Aorta (tissue), 5 donors: ENCODE data around the gene ASAP2. TPM values are rescaled to one million over a fixed set of nuclear protein-coding genes. Genes with fewer than 3 reads are reported as not detected.

Experiments used
- ATAC-seq: fragments of 200-7000 bp; cut with Tn5 transposase; one replicate; pipeline ENCODE4 v1.9.1; 2022; ENCODE audit warnings: moderate library complexity; ENCODE audit not compliant: low FRiP score
- DNase-seq, 2 donors: peaks; one replicate each; pipeline ENCODE4 v3.0.0-alpha.2; 2020
- H3K27ac ChIP-seq, 2 donors: one replicate each; pipeline ENCODE4 v1.5.1; 2013; ENCODE audit warnings: low read length in 2 of 2, mild to moderate bottlenecking in 2 of 2, moderate library complexity in 2 of 2, control low read depth in 1 of 2, inconsistent platforms in 1 of 2, low read depth in 1 of 2
- H3K27me3 ChIP-seq, 2 donors: one replicate each; pipeline ENCODE4 v1.6.1; 2013; ENCODE audit warnings: control low read depth in 1 of 2, low read length in 1 of 2, mild to moderate bottlenecking in 1 of 2, moderate library complexity in 1 of 2; ENCODE audit not compliant: insufficient read depth in 2 of 2, control insufficient read depth in 1 of 2
- H3K36me3 ChIP-seq, 2 donors: one replicate each; pipeline ENCODE4 v1.6.1; 2013; ENCODE audit warnings: control low read depth in 1 of 2, low read length in 1 of 2, mild to moderate bottlenecking in 1 of 2; ENCODE audit not compliant: insufficient read depth in 2 of 2, control insufficient read depth in 1 of 2
- H3K4me1 ChIP-seq, 2 donors: one replicate each; pipeline ENCODE4 v1.6.1; 2013; ENCODE audit warnings: low read length in 2 of 2, control low read depth in 1 of 2, mild to moderate bottlenecking in 1 of 2, moderate library complexity in 1 of 2; ENCODE audit not compliant: insufficient read depth in 2 of 2, control insufficient read depth in 1 of 2
- H3K4me3 ChIP-seq, 2 donors: one replicate each; pipeline ENCODE4 v1.5.1; 2013; ENCODE audit warnings: low read length in 2 of 2, control low read depth in 1 of 2, mild to moderate bottlenecking in 1 of 2
- H3K9me3 ChIP-seq: one replicate; pipeline ENCODE4 v1.6.1; 2013; ENCODE audit warnings: mild to moderate bottlenecking, low read length; ENCODE audit not compliant: control insufficient read depth
- WGBS, 2 donors: extraction: QIAGEN DNeasy Blood & Tissue Kit; methylation state at CpG; one replicate each; pipeline ENCODE4 v1.1.7; 2013; 5-methylcytosine and 5-hydroxymethylcytosine counted together
- intact Hi-C, 2 donors: fragments of 100-400 bp; cut with DNase I; formaldehyde crosslinking; loops; one replicate each; pipeline versions ENCODE4 v1.14.2 to v1.15.0; 2022
- polyA plus RNA-seq, 2 donors: library from polyadenylated mRNA; stranded (reverse); fragments of 200-250 nt; gene quantifications; one replicate each; pipeline ENCODE4 v1.2.3, GENCODE V29; 2013
- total RNA-seq, 2 donors: library from RNA; stranded (reverse); fragmentation: NEBNext Ultra II Directional; extraction: Animal tissue kit (Norgen Biotek cat#: 25700); gene quantifications; one replicate each; pipeline ENCODE4 v1.2.1, GENCODE V29; 2021
- donor health status: healthy with polysubstance abuse.
- donor health status: Bipolar disorder and iron deficiency.
- donor health status: DM: no; HTN: no; CAD: no.
- donor health status: DM: no; HTN: no; CAD: no.
- donor health status: DM: yes; HTN: yes; CAD: no.

The ASAP2 gene
- total and polyA plus RNA-seq, 4 donors = 16.7 to 72.4 (median 48.8) TPM

DNA sequence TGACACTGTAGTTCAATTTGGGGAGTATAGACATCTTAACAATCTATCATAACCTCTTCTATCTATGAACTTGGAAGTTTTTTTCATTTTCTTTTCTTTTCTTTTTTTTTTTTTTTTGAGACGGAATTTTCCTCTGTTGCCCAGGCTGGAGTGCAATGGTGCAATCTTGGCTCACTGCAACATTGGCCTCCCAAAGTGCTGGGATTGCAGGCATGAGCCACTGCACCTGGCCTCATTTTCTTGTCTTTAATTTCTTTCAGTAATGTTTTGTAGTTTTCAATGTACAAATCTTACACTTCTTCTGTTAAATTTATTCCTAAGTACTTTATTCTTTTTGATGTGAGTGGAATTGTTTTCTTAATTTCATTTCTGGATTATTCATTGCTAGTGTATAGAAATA, 14.6 kb downstream of the ASAP2 start:
- DNase-seq (no peak), ATAC-seq (no peak)
- H3K9me3 ChIP-seq = no peaks in the 10 kb centered on the region
- H3K36me3 ChIP-seq = no peaks in the 10 kb centered on the region
- H3K27me3 ChIP-seq = no peaks in the 10 kb centered on the region
- 15 to 22% methylated on average over 1 of the region's 1 CpG for WGBS, 2 donors
- H3K4me3 ChIP-seq = no peak overlapping the region
- no peak overlapping the region for H3K27ac ChIP-seq
- intact Hi-C loops = no loop called here
- peaks cover 0 to 5% of the 10 kb centered on the region in 2 donors for H3K4me1 ChIP-seq

DNA sequence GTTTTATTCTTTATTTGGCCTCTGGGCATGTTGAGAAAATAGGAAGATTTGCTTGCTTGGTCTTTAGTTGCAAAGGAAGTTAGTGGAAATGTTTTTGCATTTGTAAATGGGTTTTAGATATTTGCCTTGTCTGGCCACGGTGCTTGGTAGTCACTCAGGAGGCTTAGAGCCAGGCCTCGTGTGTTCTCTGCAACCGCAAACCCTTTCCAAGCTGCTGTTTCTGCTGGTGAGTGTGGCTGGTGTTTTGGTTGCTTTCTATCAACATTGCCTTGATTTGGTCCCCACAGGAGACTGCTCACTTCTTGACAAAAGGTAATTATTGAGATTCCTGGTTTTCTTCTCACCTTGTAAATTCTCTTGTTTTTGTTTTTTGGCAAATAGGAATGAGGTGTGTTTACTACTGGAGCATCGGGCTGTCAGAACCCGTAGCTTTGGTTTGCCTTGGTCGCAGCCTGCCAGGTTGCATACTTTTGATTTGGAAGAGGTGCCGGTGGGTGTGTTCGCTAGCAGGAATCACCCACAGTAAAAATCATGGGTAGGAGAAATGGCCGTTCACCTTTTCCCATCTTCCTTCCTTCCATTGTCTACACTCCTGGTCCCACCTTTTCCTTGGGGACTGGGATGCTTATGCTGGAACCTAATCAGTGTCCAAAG, 15.8 kb downstream of the ASAP2 start:
- peaks cover 0 to 5% of the 10 kb centered on the region in 2 donors for H3K4me1 ChIP-seq
- intact Hi-C loops = no loop called here
- H3K27ac ChIP-seq = peak overlapping the region; percentile 34 to 45
- H3K27me3 ChIP-seq = no peaks in the 10 kb centered on the region
- H3K36me3 ChIP-seq = no peaks in the 10 kb centered on the region
- no peak overlapping the region for H3K4me3 ChIP-seq
- DNase-seq (no peak), ATAC-seq (no peak)
- H3K9me3 ChIP-seq = no peaks in the 10 kb centered on the region
- 5 to 19% methylated on average over 9 of the region's 9 CpGs for WGBS, 2 donors

DNA sequence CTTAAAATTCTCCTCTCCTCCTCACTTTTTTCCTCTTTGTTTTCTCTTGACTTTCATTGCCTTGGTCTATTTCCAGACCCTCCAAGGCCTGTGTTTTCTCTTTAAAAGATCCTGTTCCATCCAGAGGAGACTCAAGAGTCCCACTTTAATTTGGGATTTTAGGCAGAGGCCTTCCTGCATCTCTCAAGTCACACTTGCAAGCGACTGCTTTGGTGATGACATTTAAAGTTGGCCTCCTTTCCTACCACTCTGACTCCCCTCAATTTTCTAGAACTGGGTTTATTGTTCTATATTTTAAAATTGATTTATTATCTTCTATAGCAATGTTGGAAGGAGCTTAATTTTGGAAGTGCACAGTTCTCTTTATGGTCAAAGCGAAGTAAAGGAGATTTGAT, 16.3 kb downstream of the ASAP2 start:
- Histone ChIP-seq H3K9me3 (no peaks in the 10 kb centered on the region), H3K4me1 (peaks cover 0 to 5% of the 10 kb centered on the region in 2 donors), H3K4me3 (no peak overlapping the region), H3K27me3 (no peaks in the 10 kb centered on the region), H3K36me3 (no peaks in the 10 kb centered on the region), H3K27ac (peak overlapping the region; percentile 29 to 45)
- no peak for DNase-seq
- 59 to 67% methylated on average over 2 of the region's 2 CpGs for WGBS, 2 donors
- no peak for ATAC-seq
- intact Hi-C loops = no loop called here

DNA sequence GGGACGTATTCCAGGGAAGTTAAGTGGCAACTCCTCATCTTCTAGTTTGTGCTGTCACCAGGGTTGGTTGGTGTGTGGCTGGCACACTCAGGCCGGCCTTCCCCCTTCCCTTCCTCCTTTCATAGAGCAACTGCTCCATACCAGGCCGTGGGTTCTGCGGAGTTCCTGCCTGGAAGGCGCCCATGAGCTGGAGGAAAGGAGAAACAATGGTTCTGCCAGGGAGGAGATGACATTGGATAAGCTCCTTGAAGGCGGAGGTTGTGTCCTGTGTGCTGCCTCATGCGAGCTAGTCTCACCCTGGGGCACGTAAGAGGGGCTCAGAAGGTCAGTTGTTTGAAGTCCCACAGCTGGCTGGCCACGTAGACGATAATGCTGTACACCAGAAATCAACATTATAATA, 19.2 kb downstream of the ASAP2 start:
- Histone ChIP-seq H3K9me3 (no peaks in the 10 kb centered on the region), H3K27me3 (no peaks in the 10 kb centered on the region), H3K4me1 (peaks cover 0 to 4% of the 10 kb centered on the region in 2 donors), H3K27ac (peak overlapping the region in 1 of 2 donors; percentile 33), H3K36me3 (no peaks in the 10 kb centered on the region), H3K4me3 (no peak overlapping the region)
- ATAC-seq = no peak
- intact Hi-C loops = no loop called here
- 39 to 50% methylated on average over 10 of the region's 10 CpGs for WGBS, 2 donors
- no peak for DNase-seq

DNA sequence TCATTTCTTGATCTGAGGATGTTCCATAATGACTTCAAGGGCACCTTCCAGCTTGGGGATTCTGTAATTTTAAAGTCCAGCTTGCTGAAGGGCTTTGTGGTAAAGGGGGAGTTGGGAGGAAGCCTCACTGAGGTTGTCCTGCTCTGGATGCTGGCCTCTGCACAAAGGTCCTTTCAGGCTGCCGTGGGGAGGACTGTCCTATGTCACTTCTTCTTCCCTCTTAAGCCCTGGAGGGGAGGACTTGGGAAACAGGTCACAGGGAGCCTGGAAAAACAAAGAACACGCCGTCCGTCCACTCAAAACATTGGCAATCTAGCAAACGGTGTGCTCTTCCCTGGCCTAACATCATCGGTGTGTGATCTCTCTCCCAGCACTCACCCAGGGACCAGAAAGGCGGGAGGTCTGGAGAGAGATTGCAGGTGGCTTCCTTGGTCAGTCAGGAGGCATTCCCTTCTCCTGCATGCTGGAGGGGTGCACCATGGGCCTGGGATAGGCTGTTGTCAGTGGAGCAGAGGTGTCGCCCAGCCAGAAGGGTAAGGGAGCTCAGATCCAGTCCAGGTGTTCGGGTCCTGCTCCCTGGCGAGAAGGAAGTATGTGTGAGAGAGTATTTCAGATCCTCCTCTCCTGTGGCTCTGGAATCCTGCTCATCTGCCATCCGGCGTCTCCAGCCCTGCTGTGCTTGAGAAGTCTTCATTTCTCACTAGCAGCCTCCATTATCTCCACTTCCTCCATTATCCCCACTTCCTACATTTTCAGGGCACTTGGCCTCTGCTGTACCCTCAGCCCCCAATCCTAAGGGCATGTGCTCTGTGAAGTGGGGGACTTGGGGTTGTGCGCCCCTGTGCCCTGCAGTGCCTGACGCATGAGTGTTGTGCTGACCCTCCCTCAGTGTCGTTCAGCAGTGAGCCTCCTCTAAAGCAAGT, 20.1 kb downstream of the ASAP2 start:
- H3K27ac ChIP-seq = no peak overlapping the region
- intact Hi-C loops = no loop called here
- ATAC-seq (no peak), DNase-seq (no peak)
- WGBS, 2 donors = 66 to 69% methylated on average over 15 of the region's 15 CpGs
- H3K9me3 ChIP-seq = no peaks in the 10 kb centered on the region
- peaks cover 0 to 4% of the 10 kb centered on the region in 2 donors for H3K4me1 ChIP-seq
- no peak overlapping the region for H3K4me3 ChIP-seq
- H3K27me3 ChIP-seq = no peaks in the 10 kb centered on the region
- H3K36me3 ChIP-seq = no peaks in the 10 kb centered on the region

DNA sequence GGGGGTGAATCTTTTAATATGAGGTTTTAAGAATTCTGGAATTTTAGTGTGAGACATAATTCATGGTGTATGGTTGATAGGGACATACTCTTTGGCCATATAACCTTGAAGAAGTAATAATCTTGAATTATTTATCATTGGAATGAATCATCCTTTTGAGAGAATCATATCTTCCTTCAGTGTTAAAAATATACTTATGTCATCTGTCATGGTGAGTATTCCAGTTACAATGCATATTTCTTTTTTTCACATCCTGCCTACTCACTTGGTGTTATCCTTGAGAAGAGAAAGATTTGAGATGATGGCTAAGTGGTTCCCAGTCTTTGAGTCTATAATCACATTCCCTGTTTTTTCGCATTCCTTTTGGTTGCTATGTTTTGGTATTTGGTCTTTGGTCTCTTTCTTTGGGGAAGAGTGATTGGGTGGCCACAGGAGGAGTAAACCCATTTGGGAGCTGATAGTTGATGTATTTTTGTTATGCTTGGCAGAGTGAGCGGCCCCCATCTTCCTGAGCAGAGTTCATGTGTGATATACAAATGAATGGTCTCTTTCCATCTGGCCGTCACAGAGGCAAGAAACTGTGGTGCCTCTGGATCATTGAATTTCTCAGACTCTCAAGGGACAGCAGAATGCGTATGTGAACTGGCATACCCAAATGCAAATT, 21.6 kb downstream of the ASAP2 start:
- Histone ChIP-seq H3K27me3 (no peaks in the 10 kb centered on the region), H3K9me3 (no peaks in the 10 kb centered on the region), H3K4me1 (peaks cover 4 to 6% of the 10 kb centered on the region in 2 donors), H3K36me3 (no peaks in the 10 kb centered on the region), H3K27ac (no peak overlapping the region), H3K4me3 (no peak overlapping the region)
- intact Hi-C loops = no loop called here
- WGBS, 2 donors = 78 to 79% methylated on average over 4 of the region's 4 CpGs
- ATAC-seq (no peak), DNase-seq (no peak)

DNA sequence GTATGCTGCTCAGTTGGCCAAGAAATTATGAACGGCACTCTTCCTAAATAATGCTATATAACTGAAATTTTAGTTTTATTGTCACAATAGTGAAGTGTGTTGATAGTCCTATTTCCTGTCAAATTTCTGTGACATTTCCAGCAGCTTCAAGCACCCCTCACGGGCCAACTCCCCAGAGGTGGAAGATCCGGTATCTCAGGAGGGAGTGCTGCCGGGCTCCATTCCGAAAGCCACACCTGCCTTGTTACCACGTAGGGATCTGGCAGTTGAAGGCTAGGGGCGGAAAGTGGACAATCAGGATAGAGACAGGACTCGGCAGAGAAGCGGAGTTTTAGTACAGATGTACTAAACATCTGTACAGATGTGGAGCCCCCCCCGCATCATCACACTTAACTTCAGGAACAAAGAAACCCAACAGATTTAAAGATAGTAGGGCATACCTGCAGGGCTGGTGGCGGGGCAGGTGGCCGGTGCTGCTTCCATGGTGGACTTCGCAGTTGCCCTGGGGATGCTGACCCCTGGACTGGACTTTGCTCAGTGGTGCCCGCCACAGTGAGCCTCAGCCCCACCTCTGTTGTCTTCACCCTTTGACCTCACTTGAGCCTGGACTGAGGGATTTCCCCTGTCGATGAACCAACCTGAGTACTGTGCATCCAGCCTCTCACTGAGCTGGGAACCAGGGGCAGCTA, 22.3 kb downstream of the ASAP2 start:
- peaks cover 4 to 6% of the 10 kb centered on the region in 2 donors for H3K4me1 ChIP-seq
- H3K4me3 ChIP-seq = no peak overlapping the region
- no peak for DNase-seq
- WGBS, 2 donors = 86 to 91% methylated on average over 15 of the region's 15 CpGs
- H3K27ac ChIP-seq = peak overlapping the region in 1 of 2 donors; percentile 46
- H3K36me3 ChIP-seq = no peaks in the 10 kb centered on the region
- H3K9me3 ChIP-seq = no peaks in the 10 kb centered on the region
- no peak for ATAC-seq
- intact Hi-C loops = no loop called here
- H3K27me3 ChIP-seq = no peaks in the 10 kb centered on the region

DNA sequence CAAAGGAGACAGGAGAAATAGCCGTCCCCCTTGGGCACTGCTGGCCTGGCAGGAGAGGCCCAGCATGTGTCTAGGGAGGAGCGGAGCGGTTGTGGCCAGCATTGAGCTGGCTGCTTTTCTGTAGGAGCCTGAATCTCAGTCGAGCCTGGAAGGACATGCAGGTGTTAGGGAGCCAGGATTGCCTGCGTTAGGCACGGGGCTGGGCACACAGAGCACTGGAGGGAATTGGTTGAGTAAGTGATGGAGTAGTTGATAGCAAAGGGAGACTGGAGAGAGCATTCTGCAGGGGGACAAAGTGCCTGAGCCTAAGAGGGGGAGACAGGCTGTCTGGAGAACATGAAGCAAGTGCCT, 22.8 kb downstream of the ASAP2 start:
- ATAC-seq = no peak
- Histone ChIP-seq H3K9me3 (no peaks in the 10 kb centered on the region), H3K27me3 (no peaks in the 10 kb centered on the region), H3K36me3 (no peaks in the 10 kb centered on the region), H3K4me3 (no peak overlapping the region), H3K27ac (peak overlapping the region in 1 of 2 donors; percentile 46), H3K4me1 (peaks cover 4 to 6% of the 10 kb centered on the region in 2 donors)
- 47 to 52% methylated on average over 6 of the region's 6 CpGs for WGBS, 2 donors
- intact Hi-C loops = no loop called here
- DNase-seq = no peak
